HG03460 (cell line): ENCODE measurements around the gene CDKAL1.
A peak's percentile ranks its signal among the peaks of the same experiment; 100 is the strongest.
"Not testable (repeated sequence)": the region's sequence is repeated elsewhere in the genome, so short reads cannot be mapped to it uniquely, and the experiment has no call there.

ENCODE experiments used
- ATAC-seq: cut with Tn5 transposase; IDR thresholded peaks from one replicate; pipeline ENCODE4 v1.9.1; 2021; ENCODE audit not compliant: unreplicated experiment

The CDKAL1 gene

GRCh38 chr6:21188505-21189223 lies 654.4 kb downstream of the CDKAL1 start:
- ATAC-seq, result no peak

GRCh38 chr6:21189759-21190158 lies 655.5 kb downstream of the CDKAL1 start:
- no peak for ATAC-seq

- ATAC-seq, result no peak
Measured at GRCh38 chr6:21190701-21191100, 656.4 kb downstream of the CDKAL1 start.

GRCh38 chr6:21193790-21194475 lies 659.7 kb downstream of the CDKAL1 start:
- no peak for ATAC-seq

GRCh38 chr6:21195301-21195700 lies 661.0 kb downstream of the CDKAL1 start:
- not testable (repeated sequence) for ATAC-seq

- ATAC-seq, result no peak
Measured at GRCh38 chr6:21198032-21198640, 663.9 kb downstream of the CDKAL1 start.

GRCh38 chr6:21199262-21199661 lies 665.0 kb downstream of the CDKAL1 start:
- ATAC-seq, result no peak

- no peak for ATAC-seq
Measured at GRCh38 chr6:21200134-21200870, 666.0 kb downstream of the CDKAL1 start.

GRCh38 chr6:21201187-21201586 lies 666.9 kb downstream of the CDKAL1 start:
- no peak for ATAC-seq

GRCh38 chr6:21201637-21202350 lies 667.5 kb downstream of the CDKAL1 start:
- no peak for ATAC-seq

GRCh38 chr6:21202521-21202920 lies 668.3 kb downstream of the CDKAL1 start:
- ATAC-seq, result no peak

GRCh38 chr6:21204951-21205350 lies 670.7 kb downstream of the CDKAL1 start:
- no peak for ATAC-seq

GRCh38 chr6:21208081-21208795 lies 674.0 kb downstream of the CDKAL1 start:
- ATAC-seq, result peak; percentile 53

GRCh38 chr6:21208796-21209186 lies 674.5 kb downstream of the CDKAL1 start:
- ATAC-seq, result no peak

GRCh38 chr6:21213492-21213891 lies 679.2 kb downstream of the CDKAL1 start:
- ATAC-seq, result peak; percentile 56

- no peak for ATAC-seq
Measured at GRCh38 chr6:21214738-21215448, 680.6 kb downstream of the CDKAL1 start.

- no peak for ATAC-seq
Measured at GRCh38 chr6:21219241-21219640, 685.0 kb downstream of the CDKAL1 start.

GRCh38 chr6:21219856-21220255 lies 685.6 kb downstream of the CDKAL1 start:
- no peak for ATAC-seq

GRCh38 chr6:21220271-21220987 lies 686.2 kb downstream of the CDKAL1 start:
- no peak for ATAC-seq
